K562 (cell line): Measurements from ENCODE around the gene AFF2.

Experiments used
- BMI1 ChIP-seq: fragments of 150-350 bp; IDR thresholded peaks from 2 replicates; pipeline ENCODE4 v1.6.1; 2014; ENCODE audit warnings: low read length
- DEAF1 ChIP-seq: fragments of 450-650 bp; formaldehyde crosslinking; IDR thresholded peaks from 2 replicates; pipeline ENCODE4 v1.4.0; 2020; ENCODE audit warnings: mild to moderate bottlenecking, moderate library complexity
- FOXJ2 ChIP-seq: fragments of 200-800 bp; sonication (Bioruptor generic); IDR thresholded peaks from 2 replicates; pipeline ENCODE4 v1.6.1; 2016; ENCODE audit warnings: missing genetic modification characterization, missing compliant biosample characterization
- FOXJ3 ChIP-seq: sonication (generic); formaldehyde crosslinking; IDR thresholded peaks from 2 replicates; pipeline ENCODE4 v1.4.0; 2020; ENCODE audit warnings: mild to moderate bottlenecking, missing genetic modification reagents
- FOXK1 ChIP-seq: sonication (generic); formaldehyde crosslinking; IDR thresholded peaks from 2 replicates; pipeline ENCODE4 v1.8.0; 2022; ENCODE audit warnings: missing genetic modification reagents, mild to moderate bottlenecking, borderline replicate concordance
- LARP7 ChIP-seq: fragments of 450-650 bp; IDR thresholded peaks from 2 replicates; pipeline ENCODE4 v1.6.1; 2016
- SIN3A ChIP-seq, 2 experiments: fragments of 150-350 bp in 1 of 2; IDR thresholded peaks; 2 replicates each; pipeline ENCODE4 v1.6.1; 2011 to 2016; ENCODE audit warnings: borderline replicate concordance in 2 of 2, low read depth in 2 of 2, low read length in 2 of 2, mild to moderate bottlenecking in 2 of 2, moderate library complexity in 2 of 2; ENCODE audit not compliant: control insufficient read depth in 1 of 2
- ZBTB7A ChIP-seq: IDR thresholded peaks from 2 replicates; pipeline ENCODE4 v1.6.1; 2011; ENCODE audit warnings: low read depth, mild to moderate bottlenecking, low read length, moderate library complexity, borderline replicate concordance; ENCODE audit not compliant: control insufficient read depth
- ZMIZ1 ChIP-seq, 2 experiments: fragments of 150-350 bp in 1 of 2; IDR thresholded peaks; 2 replicates each; pipeline ENCODE4 v1.6.1; 2012 to 2016; ENCODE audit warnings: low read depth in 2 of 2, low read length in 2 of 2, mild to moderate bottlenecking in 1 of 2, moderate library complexity in 1 of 2
- ZNF3 ChIP-seq: fragments of 250-450 bp; sonication (Bioruptor Pico); IDR thresholded peaks from 2 replicates; pipeline ENCODE4 v1.5.0; 2021; ENCODE audit warnings: mild to moderate bottlenecking, moderate library complexity
- ZNF57 ChIP-seq: fragments of 450-650 bp; formaldehyde crosslinking; IDR thresholded peaks from 2 replicates; pipeline ENCODE4 v1.4.0; 2020; ENCODE audit warnings: mild to moderate bottlenecking, moderate library complexity
- TF ChIP-seq, protein P1 (sequence below): fragments of 250-450 bp; sonication (Bioruptor Pico); IDR thresholded peaks from 2 replicates; pipeline ENCODE4 v1.8.0; 2021; ENCODE audit warnings: borderline replicate concordance, mild to moderate bottlenecking, moderate library complexity; ENCODE audit not compliant: poor library complexity, severe bottlenecking
- TF ChIP-seq, protein P2 (sequence below), 3 experiments: IDR thresholded peaks in 2 of 3; conservative IDR thresholded peaks in 1 of 3; 2 replicates each; pipeline ENCODE4 v1.5.1; 2011 to 2012; ENCODE audit warnings: low read length in 3 of 3, mild to moderate bottlenecking in 3 of 3, control low read depth in 2 of 3, improper control_type of control experiment in 1 of 3, inconsistent platforms in 1 of 3, low read depth in 1 of 3, mixed read lengths in 1 of 3, moderate library complexity in 1 of 3; ENCODE audit not compliant: insufficient read depth in 2 of 3

GRCh38 chrX:148695255-148695654 lies 194.8 kb downstream of the AFF2 start:
- TF ChIP-seq FOXK1 (CRISPR knock-in tag) (no peak), FOXJ3 (CRISPR knock-in tag) (no peak), ZMIZ1 (IDR thresholded peaks at IDR 0.05; ENCODE audit: low read depth in 2 of 2, low read length in 2 of 2) (no peak), ZNF3 (CRISPR knock-in tag) (no peak), LARP7 (no peak), FOXJ2 (no peak), DEAF1 (CRISPR knock-in tag) (no peak), BMI1 (no peak), SIN3A (IDR thresholded peaks at IDR 0.05; ENCODE audit: borderline replicate concordance in 2 of 2, control insufficient read depth in 1 of 2, low read depth in 2 of 2, low read length in 2 of 2) (no peak), ZBTB7A (no peak), ZNF57 (CRISPR knock-in tag) (no peak)
- TF ChIP-seq, protein P1, sequence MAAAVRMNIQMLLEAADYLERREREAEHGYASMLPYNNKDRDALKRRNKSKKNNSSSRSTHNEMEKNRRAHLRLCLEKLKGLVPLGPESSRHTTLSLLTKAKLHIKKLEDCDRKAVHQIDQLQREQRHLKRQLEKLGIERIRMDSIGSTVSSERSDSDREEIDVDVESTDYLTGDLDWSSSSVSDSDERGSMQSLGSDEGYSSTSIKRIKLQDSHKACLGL (CRISPR knock-in tag), result no peak
- TF ChIP-seq, protein P2, sequence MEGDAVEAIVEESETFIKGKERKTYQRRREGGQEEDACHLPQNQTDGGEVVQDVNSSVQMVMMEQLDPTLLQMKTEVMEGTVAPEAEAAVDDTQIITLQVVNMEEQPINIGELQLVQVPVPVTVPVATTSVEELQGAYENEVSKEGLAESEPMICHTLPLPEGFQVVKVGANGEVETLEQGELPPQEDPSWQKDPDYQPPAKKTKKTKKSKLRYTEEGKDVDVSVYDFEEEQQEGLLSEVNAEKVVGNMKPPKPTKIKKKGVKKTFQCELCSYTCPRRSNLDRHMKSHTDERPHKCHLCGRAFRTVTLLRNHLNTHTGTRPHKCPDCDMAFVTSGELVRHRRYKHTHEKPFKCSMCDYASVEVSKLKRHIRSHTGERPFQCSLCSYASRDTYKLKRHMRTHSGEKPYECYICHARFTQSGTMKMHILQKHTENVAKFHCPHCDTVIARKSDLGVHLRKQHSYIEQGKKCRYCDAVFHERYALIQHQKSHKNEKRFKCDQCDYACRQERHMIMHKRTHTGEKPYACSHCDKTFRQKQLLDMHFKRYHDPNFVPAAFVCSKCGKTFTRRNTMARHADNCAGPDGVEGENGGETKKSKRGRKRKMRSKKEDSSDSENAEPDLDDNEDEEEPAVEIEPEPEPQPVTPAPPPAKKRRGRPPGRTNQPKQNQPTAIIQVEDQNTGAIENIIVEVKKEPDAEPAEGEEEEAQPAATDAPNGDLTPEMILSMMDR (IDR thresholded peaks at IDR 0.05 in 2 of 3, conservative IDR thresholded peaks at IDR 0.05 in 1 of 3; ENCODE audit: insufficient read depth in 2 of 3, low read depth in 1 of 3, low read length in 3 of 3), result no peak
